Panc1 (cell line): Measurements from ENCODE around the gene CCDC148. TPM values are rescaled to one million over a fixed set of nuclear protein-coding genes. Genes with fewer than 3 reads are reported as not detected.

Experiments used
- ATAC-seq: fragments of 200-7000 bp; cut with Tn5 transposase; 2 replicates; pipeline ENCODE4 v1.9.1; 2020; ENCODE audit warnings: mild to moderate bottlenecking, moderate library complexity
- BruUV-seq: library from RNA; stranded (reverse); fragments of 400-500 nt; replicated peaks from 2 replicates; lab custom pipeline; 2021; lab: Mats Ljungman, UMichigan
- CTCF ChIA-PET: fragments of 300-600 bp; sonication (Branson Sonifier 250); formaldehyde crosslinking; loops from one replicate; lab custom pipeline; 2022; ENCODE audit warnings: antibody characterized with exemption; lab: Charles Lee
- POLR2A ChIA-PET: fragments of 300-600 bp; sonication (Branson Sonifier 250); formaldehyde crosslinking; loops from one replicate; lab custom pipeline; 2022; ENCODE audit warnings: antibody characterized with exemption; lab: Charles Lee
- DNase-seq: peaks from one replicate; pipeline ENCODE4 v3.0.0-alpha.2; 2010; ENCODE audit warnings: low read depth, low spot score
- H3K27ac ChIP-seq: 2 replicates; pipeline ENCODE4 v1.5.1; 2011; ENCODE audit warnings: mild to moderate bottlenecking, low read length, inconsistent platforms
- H3K27me3 ChIP-seq: fragments of 200-500 bp; sonication (Bioruptor generic); 2 replicates; pipeline ENCODE4 v1.6.0; 2014; ENCODE audit warnings: low read length, inconsistent platforms; ENCODE audit not compliant: control insufficient read depth, insufficient read depth
- H3K36me3 ChIP-seq: fragments of 200-500 bp; sonication (Bioruptor generic); 2 replicates; pipeline ENCODE4 v1.5.1; 2014; ENCODE audit warnings: inconsistent platforms, mild to moderate bottlenecking, low read length, moderate library complexity; ENCODE audit not compliant: control insufficient read depth, insufficient read depth
- H3K4me1 ChIP-seq: 2 replicates; pipeline ENCODE4 v1.5.1; 2011; ENCODE audit warnings: inconsistent platforms, mild to moderate bottlenecking, low read length, moderate library complexity; ENCODE audit not compliant: control insufficient read depth, insufficient read depth
- H3K4me3 ChIP-seq, 2 experiments: 2 replicates each; pipeline ENCODE4 v1.5.1; 2011 to 2012; ENCODE audit warnings: low read depth in 2 of 2, low read length in 2 of 2, mild to moderate bottlenecking in 2 of 2, inconsistent platforms in 1 of 2, moderate library complexity in 1 of 2
- H3K9me3 ChIP-seq: fragments of 200-500 bp; sonication (Bioruptor generic); 2 replicates; pipeline ENCODE4 v1.5.1; 2014; ENCODE audit warnings: low read depth, mild to moderate bottlenecking, inconsistent platforms, low read length, moderate library complexity; ENCODE audit not compliant: control insufficient read depth, insufficient read depth
- CTCF ChIP-seq: fragments of 450-650 bp; IDR thresholded peaks from 2 replicates; pipeline ENCODE4 v1.5.1; 2017; ENCODE audit warnings: mild to moderate bottlenecking
- POLR2AphosphoS5 ChIP-seq: IDR thresholded peaks from 2 replicates; pipeline ENCODE4 v1.6.1; 2012; ENCODE audit warnings: mild to moderate bottlenecking, low read depth, low read length, moderate library complexity
- REST ChIP-seq, 2 experiments: IDR thresholded peaks; 2 replicates each; pipeline ENCODE4 v1.6.1; 2011 to 2012; ENCODE audit warnings: low read depth in 2 of 2, control low read depth in 1 of 2, low read length in 1 of 2, mild to moderate bottlenecking in 1 of 2, moderate library complexity in 1 of 2; ENCODE audit not compliant: insufficient read depth in 1 of 2
- SIN3A ChIP-seq: IDR thresholded peaks from 2 replicates; pipeline ENCODE4 v1.6.1; 2012; ENCODE audit warnings: low read depth, mild to moderate bottlenecking, low read length, moderate library complexity, borderline replicate concordance; ENCODE audit not compliant: insufficient read depth
- TCF7L2 ChIP-seq: IDR thresholded peaks from 2 replicates; pipeline ENCODE4 v1.6.1; 2011; ENCODE audit warnings: mild to moderate bottlenecking, low read depth, low read length, inconsistent platforms
- in situ Hi-C: cut with HindIII; loops from 2 replicates; pipeline ENCODE4 v1.10.0; 2016; ENCODE audit warnings: low sequenced_read_pairs, low pct_unique_long_range_greater_than_20kb
- intact Hi-C: fragments of 100-400 bp; cut with micrococcal nuclease; formaldehyde crosslinking; loops from one replicate; pipeline ENCODE4 v1.10.0; 2022; ENCODE audit not compliant: unreplicated experiment
- total RNA-seq: library from RNA; stranded (reverse); gene quantifications from one replicate; pipeline ENCODE4 v1.2.1, GENCODE V29; 2021; ENCODE audit not compliant: unreplicated experiment

The CCDC148 gene
- total RNA-seq, 1 experiment from 2014 or later = 0.92 TPM

GRCh38 chr2:158130832-158131473 is 325.6 kb downstream of the CCDC148 start:
- Histone ChIP-seq H3K4me3 (no peak overlapping the region), H3K4me1 (no peaks in the 10 kb centered on the region), H3K27ac (no peak overlapping the region), H3K9me3 (no peaks in the 10 kb centered on the region), H3K36me3 (no peaks in the 10 kb centered on the region), H3K27me3 (peaks cover 8% of the 10 kb centered on the region)
- BruUV-seq = no TSS peak
- intact Hi-C loops = no loop called here
- ATAC-seq (no peak), DNase-seq (no peak)
- in situ Hi-C loops = no loop called here
- ChIA-PET CTCF (no interaction called here), POLR2A (no interaction called here)
- no peak for TF ChIP-seq REST (IDR thresholded peaks at IDR 0.05; ENCODE audit: insufficient read depth in 1 of 2, low read depth in 2 of 2, low read length in 1 of 2)
- TF ChIP-seq CTCF = no peak
- no peak for TF ChIP-seq POLR2AphosphoS5
- no peak for TF ChIP-seq TCF7L2
- TF ChIP-seq SIN3A = no peak

- intact Hi-C loops (no loop called here), in situ Hi-C loops (no loop called here)
- H3K4me1 ChIP-seq = no peaks in the 10 kb centered on the region
- POLR2A ChIA-PET = no interaction called here
- no peaks in the 10 kb centered on the region for H3K9me3 ChIP-seq
- no TSS peak for BruUV-seq
- no peak overlapping the region for H3K4me3 ChIP-seq
- no peaks in the 10 kb centered on the region for H3K36me3 ChIP-seq
- DNase-seq = no peak
- CTCF ChIA-PET = no interaction called here
- TF ChIP-seq SIN3A = no peak
- no peak for TF ChIP-seq CTCF
- no peak for TF ChIP-seq TCF7L2
- no peak for TF ChIP-seq REST (IDR thresholded peaks at IDR 0.05; ENCODE audit: insufficient read depth in 1 of 2, low read depth in 2 of 2, low read length in 1 of 2)
- no peak for TF ChIP-seq POLR2AphosphoS5
- H3K27me3 ChIP-seq = peaks cover 8% of the 10 kb centered on the region
- no peak for ATAC-seq
- H3K27ac ChIP-seq = no peak overlapping the region
Observed at GRCh38 chr2:158129037-158129436, 327.5 kb downstream of the CCDC148 start.
